GM06990 (cell line): ENCODE results near the gene ZCCHC2.
A peak's percentile ranks its signal among the peaks of the same experiment; 100 is the strongest.

Experiments
- DNase-seq: peaks from one replicate; pipeline ENCODE4 v3.0.0-alpha.2; 2011; ENCODE audit not compliant: insufficient read length; ENCODE audit errors: extremely low read depth
- H3K27me3 ChIP-seq: replicated peaks from 2 replicates; pipeline ENCODE4 v1.6.0; 2011; ENCODE audit warnings: low read length; ENCODE audit not compliant: control insufficient read depth, insufficient read depth
- H3K36me3 ChIP-seq: 2 replicates; pipeline ENCODE4 v1.5.1; 2011; ENCODE audit warnings: low read length; ENCODE audit not compliant: control insufficient read depth, insufficient read depth
- H3K4me3 ChIP-seq: replicated peaks from 2 replicates; pipeline ENCODE4 v1.5.1; 2011; ENCODE audit warnings: low read depth, mild to moderate bottlenecking, control low read depth, low read length
- CTCF ChIP-seq: IDR thresholded peaks from 2 replicates; pipeline ENCODE4 v1.5.1; 2011; ENCODE audit warnings: low read length, control low read depth, mild to moderate bottlenecking, inconsistent platforms; ENCODE audit not compliant: insufficient read depth, poor library complexity, severe bottlenecking

The ZCCHC2 gene

GRCh38 chr18:62500966-62501591 lies 21.7 kb upstream of the ZCCHC2 start:
- Histone ChIP-seq H3K4me3 (no peak overlapping the region), H3K36me3 (no peaks in the 10 kb centered on the region), H3K27me3 (no peaks in the 10 kb centered on the region; the same call in none of the 2 replicates)
- no peak for TF ChIP-seq CTCF
- no peak for DNase-seq

- no peaks in the 10 kb centered on the region for H3K36me3 ChIP-seq
- TF ChIP-seq CTCF, result no peak
- DNase-seq, result peak; percentile 57
- H3K4me3 ChIP-seq, result peak overlapping the region; percentile 5
- no peaks in the 10 kb centered on the region for H3K27me3 ChIP-seq
These were observed 16.9 kb upstream of the ZCCHC2 start for GRCh38 chr18:62505669-62506494.

- Histone ChIP-seq H3K27me3 (no peaks in the 10 kb centered on the region), H3K4me3 (no peak overlapping the region), H3K36me3 (no peaks in the 10 kb centered on the region)
- TF ChIP-seq CTCF, result no peak
- DNase-seq, result no peak
These were observed 16.2 kb upstream of the ZCCHC2 start for GRCh38 chr18:62506495-62507143.

- DNase-seq, result no peak
- Histone ChIP-seq H3K4me3 (no peak overlapping the region), H3K27me3 (no peaks in the 10 kb centered on the region), H3K36me3 (no peaks in the 10 kb centered on the region)
- TF ChIP-seq CTCF, result no peak
These were observed 13.0 kb upstream of the ZCCHC2 start for GRCh38 chr18:62509779-62510178.

- TF ChIP-seq CTCF, result no peak
- H3K4me3 ChIP-seq, result no peak overlapping the region
- no peaks in the 10 kb centered on the region for H3K27me3 ChIP-seq
- no peak for DNase-seq
- no peaks in the 10 kb centered on the region for H3K36me3 ChIP-seq
These were observed 12.0 kb upstream of the ZCCHC2 start for GRCh38 chr18:62510789-62511188.
